Endothelial cell of umbilical vein (primary cell): Measurements from ENCODE around the gene NPIPB2.

Experiments used
- CTCF ChIP-seq, 2 donors: IDR thresholded peaks; 1 replicate in 1 of 2; 2 replicates in 1 of 2; pipeline ENCODE4 v1.5.1; 2011; ENCODE audit warnings: low read length in 2 of 2, mild to moderate bottlenecking in 2 of 2, moderate library complexity in 2 of 2, control low read depth in 1 of 2, inconsistent platforms in 1 of 2, low read depth in 1 of 2; ENCODE audit not compliant: insufficient read depth in 1 of 2; ENCODE audit errors: extremely low read depth in 1 of 2
- EZH2 ChIP-seq: IDR thresholded peaks from 2 replicates; pipeline ENCODE4 v1.6.1; 2012; ENCODE audit warnings: borderline replicate concordance, low read depth, mild to moderate bottlenecking, moderate library complexity, low read length, inconsistent platforms; ENCODE audit not compliant: severe bottlenecking
- FOS ChIP-seq: IDR thresholded peaks from 2 replicates; pipeline ENCODE4 v1.6.1; 2011; ENCODE audit warnings: mild to moderate bottlenecking, low read length, moderate library complexity, borderline replicate concordance; ENCODE audit not compliant: insufficient read depth
- GATA2 ChIP-seq: IDR thresholded peaks from 2 replicates; pipeline ENCODE4 v1.7.0; 2011; ENCODE audit warnings: low read depth, mild to moderate bottlenecking, moderate library complexity, mixed read lengths, low read length; ENCODE audit not compliant: insufficient read length, insufficient read depth
- JUN ChIP-seq: IDR thresholded peaks from 2 replicates; pipeline ENCODE4 v1.6.1; 2011; ENCODE audit warnings: borderline replicate concordance, low read depth; ENCODE audit not compliant: insufficient read length, insufficient read depth
- MYC ChIP-seq: IDR thresholded peaks from one replicate; pipeline ENCODE4 v1.6.1; 2011; ENCODE audit warnings: mild to moderate bottlenecking, low read depth, low read length
- POLR2A ChIP-seq: IDR thresholded peaks from 2 replicates; pipeline ENCODE4 v1.6.1; 2012; ENCODE audit warnings: low read depth, mild to moderate bottlenecking, control low read depth, low read length
- POLR2AphosphoS5 ChIP-seq: IDR thresholded peaks from 2 replicates; pipeline ENCODE4 v1.6.1; 2012; ENCODE audit warnings: low read depth, mild to moderate bottlenecking, control low read depth, low read length, moderate library complexity; ENCODE audit not compliant: insufficient read depth
- TF ChIP-seq, protein P1 (sequence below): IDR thresholded peaks from 2 replicates; pipeline ENCODE4 v1.6.1; 2011; ENCODE audit not compliant: insufficient read depth, insufficient read length

GRCh38 chr16:11892761-11893160 is 49.1 kb downstream of the NPIPB2 start:
- TF ChIP-seq CTCF (IDR thresholded peaks at IDR 0.05; ENCODE audit: extremely low read depth in 1 of 2, insufficient read depth in 1 of 2, low read depth in 1 of 2, low read length in 2 of 2) (no peak), POLR2AphosphoS5 (no peak), POLR2A (no peak), FOS (no peak), EZH2 (no peak), MYC (no peak), JUN (no peak), GATA2 (no peak)
- TF ChIP-seq, protein P1, sequence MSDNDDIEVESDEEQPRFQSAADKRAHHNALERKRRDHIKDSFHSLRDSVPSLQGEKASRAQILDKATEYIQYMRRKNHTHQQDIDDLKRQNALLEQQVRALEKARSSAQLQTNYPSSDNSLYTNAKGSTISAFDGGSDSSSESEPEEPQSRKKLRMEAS, result no peak
